Measurements from ENCODE around the gene CFB. TPM values are rescaled to one million over a fixed set of nuclear protein-coding genes. Genes with fewer than 3 reads are reported as not detected.
"Not testable (repeated sequence)": the region's sequence is repeated elsewhere in the genome, so short reads cannot be mapped to it uniquely, and the experiment has no call there.

The CFB gene
- total RNA-seq, 1 donor from 2014 or later, result 476 TPM

DNA sequence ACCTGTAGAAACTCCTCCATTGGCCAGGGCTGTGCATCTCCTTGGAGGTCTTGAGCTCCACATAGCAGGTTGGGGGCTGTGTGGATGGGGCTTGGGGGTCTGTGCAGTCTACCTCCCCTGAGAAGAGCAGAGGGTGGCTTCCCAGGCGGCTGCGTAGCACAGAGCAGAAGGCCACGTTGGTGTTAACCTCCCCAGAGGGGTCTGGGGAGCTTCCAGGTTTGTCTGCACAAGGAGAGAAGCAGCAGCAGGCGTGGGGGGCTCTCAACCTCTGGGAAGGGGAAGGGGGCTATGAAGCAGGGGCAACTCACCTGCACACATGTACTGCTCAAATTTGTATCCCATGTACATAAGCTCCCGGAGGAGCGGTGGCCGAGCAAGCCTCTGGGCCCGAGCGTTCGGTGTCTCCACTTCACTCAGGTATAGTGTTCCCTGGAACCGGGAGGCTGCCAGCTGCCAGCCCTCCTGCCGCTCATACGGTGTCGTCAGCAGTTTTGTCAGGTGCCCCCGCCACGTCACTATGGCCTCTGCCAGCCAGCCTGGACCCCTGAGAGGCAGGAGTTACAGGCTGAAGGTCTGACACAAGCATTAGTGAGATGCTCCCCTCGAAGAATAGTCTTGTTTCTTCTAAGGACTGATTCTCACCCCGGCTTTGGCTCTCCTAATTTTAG, 24.8 kb downstream of the CFB start:
- no peak for DNase-seq (ENCODE audit: low spot score)

DNA sequence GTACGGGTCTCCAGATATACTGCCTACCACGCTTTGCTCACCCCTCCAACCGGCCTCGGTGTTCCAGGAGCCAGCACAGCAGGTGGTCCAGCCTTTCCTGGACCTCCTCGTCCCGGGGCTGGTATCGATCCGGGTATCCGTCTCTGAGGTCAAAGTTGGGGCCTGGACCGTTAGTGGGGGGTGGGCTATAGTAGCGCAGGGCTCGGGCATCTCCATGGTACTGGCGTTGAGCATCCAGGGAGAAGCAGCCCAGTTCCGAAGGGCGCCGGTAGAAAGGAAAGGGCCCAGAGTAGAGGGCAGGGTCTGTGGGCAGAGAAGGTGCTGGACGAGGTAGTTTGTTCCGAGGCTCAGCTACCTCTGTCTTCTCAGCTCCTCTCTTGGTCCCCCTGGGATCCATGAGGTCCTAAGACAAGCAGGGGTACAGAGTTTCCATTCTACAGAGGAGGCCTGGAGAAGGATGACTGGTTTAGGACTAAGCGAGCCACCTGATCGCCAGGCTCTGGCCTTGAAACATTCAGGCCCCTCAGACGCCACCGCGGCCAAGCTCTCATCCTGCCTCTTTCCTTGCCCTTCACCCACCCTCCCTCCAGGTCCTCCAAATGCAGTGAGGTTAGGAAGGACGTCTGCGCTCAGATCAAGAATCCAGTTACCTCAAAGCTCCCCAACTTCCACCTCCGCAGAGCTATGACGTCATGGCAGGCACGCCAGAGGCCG, 25.5 kb downstream of the CFB start:
- DNase-seq (ENCODE audit: low spot score), result no peak

DNA sequence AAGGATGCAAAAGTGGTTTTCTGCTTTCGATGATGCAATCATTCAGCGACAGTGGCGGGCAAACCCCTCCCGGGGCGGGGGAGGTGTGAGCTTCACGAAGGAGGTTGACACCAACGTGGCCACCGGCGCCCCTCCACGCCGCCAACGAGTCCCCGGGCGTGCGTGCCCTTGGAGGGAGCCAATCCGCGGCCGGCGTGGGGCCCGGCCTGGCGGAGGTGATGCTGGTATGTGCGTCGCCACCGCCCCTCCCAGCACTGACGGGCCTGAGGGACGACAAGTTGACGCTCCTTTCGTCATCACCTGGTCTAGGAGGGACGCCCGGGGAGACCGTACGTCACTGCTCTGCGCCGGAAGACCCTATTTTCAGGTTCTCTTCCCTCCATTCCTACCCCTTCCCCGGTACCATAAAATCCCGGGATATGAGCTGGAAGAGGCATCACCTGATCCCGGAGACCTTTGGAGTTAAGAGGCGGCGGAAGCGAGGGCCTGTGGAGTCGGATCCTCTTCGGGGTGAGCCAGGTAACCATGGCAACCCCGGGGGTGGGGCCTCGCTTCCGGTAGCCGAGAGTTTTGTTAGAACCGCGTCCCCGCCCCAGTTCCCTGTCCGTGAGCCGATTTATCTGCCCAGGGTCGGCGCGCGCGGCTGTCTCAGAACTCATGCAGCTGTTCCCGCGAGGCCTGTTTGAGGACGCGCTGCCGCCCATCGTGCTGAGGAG, 26.3 kb downstream of the CFB start, which contains the start of gene DXO:
TSS of gene DXO (minus strand) at position 146 of the 716 bp plus-strand sequence. CDS start 463 bp downstream, outside the sequence.
- peak; percentile 97 for DNase-seq (ENCODE audit: low spot score)

DNA sequence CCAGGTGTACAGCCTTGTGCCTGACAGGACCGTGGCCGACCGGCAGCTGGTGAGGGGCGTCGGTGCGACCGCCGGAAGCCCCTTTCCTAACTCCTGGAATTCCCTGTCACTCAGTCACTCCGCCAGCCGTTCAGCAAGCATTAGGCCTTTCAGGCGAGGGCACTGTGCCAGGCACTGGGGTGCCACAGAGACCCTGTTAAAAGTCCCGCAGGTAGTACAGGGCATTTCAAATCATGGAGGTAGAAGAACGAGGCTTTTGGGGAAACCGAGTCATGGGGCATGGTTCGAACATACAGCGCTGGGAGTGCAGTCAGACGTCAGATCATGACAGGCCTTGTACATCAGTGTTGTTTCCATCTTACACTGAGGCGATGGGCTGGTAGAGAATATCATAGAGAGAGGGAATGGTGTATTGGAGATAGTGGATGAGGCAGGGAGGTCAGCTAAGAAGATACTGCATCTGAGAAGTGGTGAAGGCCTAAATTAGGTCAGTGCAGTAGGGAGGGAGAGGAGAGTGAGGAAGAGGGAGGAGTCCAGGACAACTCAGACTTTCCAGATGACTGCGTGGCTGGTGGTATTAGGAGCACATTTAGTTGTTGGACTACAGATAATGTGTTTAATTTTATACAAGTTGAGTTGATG, 26.9 kb downstream of the CFB start:
- no peak for DNase-seq (ENCODE audit: low spot score)

DNA sequence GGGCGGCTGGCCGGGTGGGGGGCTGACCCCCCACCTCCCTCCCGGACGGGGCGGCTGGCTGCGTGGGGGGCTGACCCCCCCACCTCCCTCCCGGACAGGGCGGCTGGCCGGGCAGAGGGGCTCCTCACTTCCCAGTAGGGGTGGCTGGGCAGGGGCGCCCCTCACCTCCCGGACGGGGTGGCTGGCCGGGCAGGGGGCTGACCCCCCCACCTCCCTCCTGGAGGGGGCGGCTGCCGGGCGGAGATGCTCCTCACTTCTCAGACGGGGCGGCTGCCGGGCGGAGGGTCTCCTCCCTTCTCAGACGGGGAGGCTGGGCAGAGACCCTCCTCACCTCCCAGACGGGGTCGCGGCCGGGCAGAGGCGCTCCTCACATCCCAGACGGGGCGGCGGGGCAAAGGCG, 30.2 kb downstream of the CFB start:
- DNase-seq (ENCODE audit: low spot score), result not testable (repeated sequence)

DNA sequence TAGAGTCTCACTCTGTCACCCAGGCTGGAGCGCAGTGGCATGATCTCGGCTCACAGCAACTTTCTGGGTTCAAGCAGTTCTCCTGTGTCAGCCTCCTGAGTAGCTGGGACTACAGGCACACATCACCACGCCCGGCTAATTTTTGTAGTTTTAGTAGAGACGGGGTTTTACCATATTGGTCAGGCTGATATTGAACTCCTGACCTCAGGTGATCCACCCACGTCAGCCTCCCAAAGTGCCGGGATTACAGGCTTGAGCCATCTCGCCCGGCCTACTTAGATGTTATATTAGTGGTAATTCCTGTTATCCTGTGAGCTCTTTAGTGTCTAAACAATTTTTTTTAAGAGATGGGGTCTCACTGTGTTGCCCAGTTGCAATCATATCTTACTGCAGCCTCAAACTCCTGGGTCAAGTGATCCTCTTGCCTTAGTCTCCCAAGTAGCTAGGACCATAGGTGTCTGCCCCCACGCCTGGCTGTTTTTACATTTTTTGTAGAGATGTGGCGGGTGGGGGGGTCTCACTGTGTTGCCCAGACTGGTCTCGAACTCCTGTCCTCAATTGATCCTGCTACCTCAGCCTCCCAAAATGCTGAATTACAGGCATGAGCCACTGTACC, 32.0 kb downstream of the CFB start:
- no peak for DNase-seq (ENCODE audit: low spot score)

DNA sequence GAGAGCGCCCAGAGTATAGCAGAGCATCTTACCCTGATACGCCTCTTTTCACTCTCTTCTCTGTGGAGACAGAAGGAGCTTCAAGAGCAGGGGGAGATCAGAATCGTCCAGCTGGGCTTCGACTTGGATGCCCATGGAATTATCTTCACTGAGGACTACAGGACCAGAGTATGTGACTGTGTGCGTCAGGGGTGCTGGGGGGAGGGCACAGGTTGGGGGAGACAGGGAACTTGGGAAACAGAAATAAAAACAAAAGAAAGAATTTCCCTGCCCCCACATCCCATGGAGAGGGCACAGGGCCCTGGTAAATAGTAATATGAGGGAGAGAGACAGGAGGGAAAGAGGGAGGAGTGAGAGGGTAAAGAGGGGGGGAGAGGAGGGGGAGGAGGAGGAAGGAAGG, 32.9 kb downstream of the CFB start:
- no peak for DNase-seq (ENCODE audit: low spot score)

DNA sequence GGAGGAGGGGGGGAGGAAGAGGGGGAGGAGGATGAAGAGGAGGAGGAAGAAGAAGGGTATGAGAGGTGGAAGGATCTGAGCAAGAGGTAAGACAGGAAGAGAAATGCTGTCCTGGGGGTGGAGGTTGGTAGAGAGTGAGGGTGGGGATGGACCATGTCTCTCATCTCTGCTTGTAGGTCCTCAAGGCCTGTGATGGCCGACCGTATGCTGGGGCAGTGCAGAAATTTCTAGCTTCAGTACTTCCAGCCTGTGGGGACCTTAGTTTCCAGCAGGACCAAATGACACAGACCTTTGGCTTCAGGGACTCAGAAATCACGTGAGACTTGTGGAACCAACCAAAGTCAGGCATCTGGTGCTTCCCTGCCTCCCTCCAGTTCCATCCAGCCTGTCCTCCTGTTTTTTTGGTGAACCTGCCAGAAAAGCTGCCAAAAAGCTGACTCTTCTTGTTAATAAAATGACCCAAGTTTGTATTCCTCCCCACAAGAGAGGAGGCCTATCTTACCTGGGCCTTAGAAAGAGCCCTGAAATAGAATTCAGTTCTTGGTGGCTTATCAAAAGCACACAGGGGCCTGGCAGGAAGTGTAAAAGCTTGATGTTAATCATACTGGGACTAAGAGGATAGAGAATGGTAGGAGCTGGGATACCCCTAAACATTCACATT, 33.5 kb downstream of the CFB start:
- DNase-seq (ENCODE audit: low spot score), result no peak

DNA sequence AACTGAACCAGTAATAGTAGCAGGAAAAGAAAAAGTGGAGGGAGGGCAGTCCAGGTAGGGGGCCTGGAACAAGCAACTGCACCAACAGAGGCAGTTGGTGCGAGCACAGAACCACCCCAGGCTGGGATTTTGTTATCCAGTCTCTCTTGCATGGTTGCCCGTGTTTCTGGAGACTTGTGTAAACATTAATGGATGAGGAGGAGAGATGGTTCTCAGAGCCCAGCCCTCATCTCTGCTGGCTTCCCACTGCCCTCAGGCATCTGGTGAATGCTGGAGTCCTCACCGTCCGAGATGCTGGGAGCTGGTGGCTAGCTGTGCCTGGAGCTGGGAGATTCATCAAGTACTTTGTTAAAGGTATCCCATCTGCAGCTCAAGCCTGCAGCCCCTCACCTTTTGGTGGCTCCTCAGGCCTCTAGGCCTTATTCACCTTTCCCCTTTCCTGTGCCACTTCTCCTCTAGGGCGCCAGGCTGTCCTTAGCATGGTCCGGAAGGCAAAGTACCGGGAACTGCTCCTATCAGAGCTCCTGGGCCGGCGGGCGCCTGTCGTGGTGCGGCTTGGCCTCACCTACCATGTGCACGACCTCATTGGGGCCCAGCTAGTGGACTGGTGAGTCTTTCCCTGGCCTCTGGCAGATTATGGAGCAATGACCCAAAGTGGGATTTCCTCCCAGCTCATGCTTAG, 34.4 kb downstream of the CFB start:
- not testable (repeated sequence) for DNase-seq (ENCODE audit: low spot score)

DNA sequence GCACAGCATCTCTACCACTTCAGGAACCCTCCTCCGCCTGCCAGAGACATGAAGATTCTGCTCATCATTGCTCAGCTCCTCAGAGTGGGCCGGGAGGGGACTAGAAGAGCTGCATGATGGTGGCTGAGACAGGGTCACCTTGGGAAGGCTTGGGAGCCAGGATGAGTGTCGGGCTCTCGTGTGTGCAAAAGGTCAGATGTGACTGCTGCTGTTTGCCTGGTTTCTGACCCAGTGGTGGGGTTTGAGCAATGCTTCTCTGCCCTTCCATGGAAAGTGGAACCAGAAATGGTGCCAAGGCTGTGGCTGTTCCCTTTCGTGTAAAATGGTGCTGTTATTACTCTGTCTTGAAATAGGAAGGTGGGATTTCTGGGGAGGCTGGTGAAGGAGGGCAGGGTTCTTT, 35.1 kb downstream of the CFB start:
- not testable (repeated sequence) for DNase-seq (ENCODE audit: low spot score)

DNA sequence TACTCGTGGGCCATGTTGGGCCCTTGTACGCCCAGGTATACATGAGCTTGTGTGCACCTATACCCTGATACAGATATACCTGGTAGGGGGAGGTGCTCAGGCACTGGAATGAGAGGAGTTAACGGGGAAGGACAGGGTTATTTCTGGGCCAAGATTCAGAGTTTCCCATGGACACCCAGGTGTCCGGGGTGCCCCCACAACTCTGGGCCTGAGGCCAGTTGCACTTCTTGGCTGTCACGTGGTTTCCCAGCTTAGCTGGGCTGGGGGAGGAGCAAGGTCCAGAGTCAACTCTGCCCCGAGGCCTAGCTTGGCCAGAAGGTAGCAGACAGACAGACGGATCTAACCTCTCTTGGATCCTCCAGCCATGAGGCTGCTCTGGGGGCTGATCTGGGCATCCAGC, 35.8 kb downstream of the CFB start, which contains the start of gene C4A:
TSS of gene C4A (plus strand) at position 314 of the 400 bp plus-strand sequence. CDS start at position 365, 51 bp downstream.
- DNase-seq (ENCODE audit: low spot score), result not testable (repeated sequence)

DNA sequence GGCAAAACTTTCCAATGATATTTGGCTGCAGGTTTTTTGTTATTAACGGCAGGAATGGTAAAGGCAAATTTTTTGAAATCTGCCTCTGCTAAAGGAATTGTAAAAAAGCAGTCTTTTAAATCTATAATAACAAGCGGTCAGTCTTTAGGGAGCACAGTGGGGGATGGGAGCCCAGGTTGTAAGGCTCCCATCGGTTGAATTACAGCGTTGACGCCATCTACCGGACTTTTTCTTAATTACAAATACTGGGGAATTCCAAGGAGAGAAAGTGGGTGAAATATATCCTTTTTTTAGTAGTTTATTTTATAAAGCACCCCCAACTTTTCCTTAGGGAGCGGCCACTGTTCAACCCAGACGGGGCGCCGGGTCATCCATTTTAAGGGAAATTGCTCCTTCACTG, 43.5 kb downstream of the CFB start:
- DNase-seq (ENCODE audit: low spot score), result not testable (repeated sequence)

DNA sequence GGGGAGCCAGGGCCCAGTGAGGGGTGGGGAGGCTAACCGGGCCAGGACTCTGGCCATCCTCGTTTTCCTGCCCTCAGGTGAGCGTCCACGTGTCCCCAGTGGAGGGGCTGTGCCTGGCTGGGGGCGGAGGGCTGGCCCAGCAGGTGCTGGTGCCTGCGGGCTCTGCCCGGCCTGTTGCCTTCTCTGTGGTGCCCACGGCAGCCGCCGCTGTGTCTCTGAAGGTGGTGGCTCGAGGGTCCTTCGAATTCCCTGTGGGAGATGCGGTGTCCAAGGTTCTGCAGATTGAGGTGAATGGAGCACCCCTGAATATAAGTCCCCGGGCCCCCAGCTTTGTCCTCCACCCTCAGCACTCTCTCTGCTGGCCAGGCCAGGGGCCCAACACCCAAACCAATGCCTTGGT, 48.5 kb downstream of the CFB start:
- not testable (repeated sequence) for DNase-seq (ENCODE audit: low spot score)

DNA sequence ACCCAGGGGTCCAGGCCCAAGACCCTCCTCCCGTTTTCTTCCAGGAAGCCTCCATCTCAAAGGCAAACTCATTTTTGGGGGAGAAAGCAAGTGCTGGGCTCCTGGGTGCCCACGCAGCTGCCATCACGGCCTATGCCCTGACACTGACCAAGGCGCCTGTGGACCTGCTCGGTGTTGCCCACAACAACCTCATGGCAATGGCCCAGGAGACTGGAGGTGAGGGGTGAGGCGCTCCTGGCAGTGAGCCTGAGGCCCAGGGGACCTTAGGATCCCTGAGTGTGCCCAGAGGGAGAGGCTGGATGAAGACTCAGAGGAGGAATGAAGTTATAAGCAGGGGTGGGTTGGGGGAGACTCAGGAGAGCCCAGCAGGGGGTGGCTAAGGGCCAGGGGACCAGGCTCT, 50.5 kb downstream of the CFB start:
- DNase-seq (ENCODE audit: low spot score), result not testable (repeated sequence)

Other genes with a start within 250 kb of the CFB start
- gene ABHD16A, start 242.8 kb upstream of the CFB start, total RNA-seq, result 103 TPM
- gene LY6G6F, start 239.2 kb upstream of the CFB start, total RNA-seq, result not detected
- not detected for gene LY6G6D, start 230.7 kb upstream of the CFB start, total RNA-seq
- not detected for gene LY6G6C, start 224.3 kb upstream of the CFB start, total RNA-seq
- gene MPIG6B, start 222.7 kb upstream of the CFB start, total RNA-seq, result 0.37 TPM
- 130 TPM for gene DDAH2, start 216.8 kb upstream of the CFB start, total RNA-seq
- 394 TPM for gene CLIC1, start 209.6 kb upstream of the CFB start, total RNA-seq
- 19.7 TPM for gene MSH5, start 206.1 kb upstream of the CFB start, total RNA-seq
- 2.7 TPM for gene SAPCD1, start 183.4 kb upstream of the CFB start, total RNA-seq
- 18.5 TPM for gene VWA7, start 168.8 kb upstream of the CFB start, total RNA-seq
- gene VARS1, start 150.3 kb upstream of the CFB start, total RNA-seq, result 49.7 TPM
- gene LSM2, start 139.1 kb upstream of the CFB start, total RNA-seq, result 32.5 TPM
- 2.8 TPM for gene HSPA1L, start 130.8 kb upstream of the CFB start, total RNA-seq
- 347 TPM for gene HSPA1A, start 130.6 kb upstream of the CFB start, total RNA-seq
- gene HSPA1B, start 118.4 kb upstream of the CFB start, total RNA-seq, result 277 TPM
- 91.2 TPM for gene NEU1, start 83.3 kb upstream of the CFB start, total RNA-seq
- gene SLC44A4, start 67.1 kb upstream of the CFB start, total RNA-seq, result 457 TPM
- gene EHMT2, start 48.4 kb upstream of the CFB start, total RNA-seq, result 63.4 TPM
- 11.8 TPM for gene ZBTB12, start 44.0 kb upstream of the CFB start, total RNA-seq
- 14.8 TPM for gene C2, start 18.4 kb upstream of the CFB start, total RNA-seq
- gene NELFE, start 12.9 kb downstream of the CFB start, total RNA-seq, result 52.1 TPM
- gene SKIC2, start 13.1 kb downstream of the CFB start, total RNA-seq, result 81.3 TPM
- 27.6 TPM for gene DXO, start 26.0 kb downstream of the CFB start, total RNA-seq
- gene C4A, start 36.0 kb downstream of the CFB start, total RNA-seq, result 179 TPM
- 155 TPM for gene C4B, start 68.7 kb downstream of the CFB start, total RNA-seq
- 1.3 TPM for gene CYP21A2, start 92.3 kb downstream of the CFB start, total RNA-seq
- 30.1 TPM for gene TNXB, start 163.2 kb downstream of the CFB start, total RNA-seq
- gene ATF6B, start 182.2 kb downstream of the CFB start, total RNA-seq, result 119 TPM
- gene FKBPL, start 184.2 kb downstream of the CFB start, total RNA-seq, result 5.0 TPM
- 3.7 TPM for gene PRRT1, start 205.8 kb downstream of the CFB start, total RNA-seq
- gene PPT2, start 208.0 kb downstream of the CFB start, total RNA-seq, result 17.4 TPM
- gene EGFL8, start 218.5 kb downstream of the CFB start, total RNA-seq, result 13.6 TPM
- 88.4 TPM for gene AGPAT1, start 230.0 kb downstream of the CFB start, total RNA-seq
- gene RNF5, start 232.3 kb downstream of the CFB start, total RNA-seq, result 93.1 TPM
- 11.8 TPM for gene AGER, start 238.2 kb downstream of the CFB start, total RNA-seq
- 95.0 TPM for gene PBX2, start 244.1 kb downstream of the CFB start, total RNA-seq
- gene GPSM3, start 246.5 kb downstream of the CFB start, total RNA-seq, result 19.6 TPM

All from mucosa of gallbladder (tissue), 1 donor.